ENCODE measurements around the gene SLC30A7.

The SLC30A7 gene

DNA sequence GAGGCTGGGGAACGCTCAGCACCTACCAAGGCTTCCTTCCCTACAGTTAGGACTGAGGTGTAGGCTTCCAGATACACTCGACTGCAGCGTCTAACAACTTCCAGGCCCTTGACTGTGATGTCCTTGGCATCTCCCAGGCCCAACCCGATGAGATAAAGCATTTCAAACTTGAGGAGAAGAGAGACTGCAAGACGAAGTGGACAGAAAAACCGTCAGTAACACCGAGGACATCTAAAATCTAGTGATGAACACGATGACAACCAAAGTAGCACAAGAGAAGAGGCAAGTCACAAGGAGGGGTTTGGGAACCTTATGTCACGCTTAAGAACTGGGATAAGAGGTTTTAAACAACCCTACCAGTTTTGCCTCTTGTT is 129.4 kb downstream of the SLC30A7 start:
- Histone ChIP-seq H2AFZ (ENCODE audit: low read length, unreplicated experiment) (peak overlapping the region; percentile 44), H3K4me3 (ENCODE audit: low read depth, low read length) (peak overlapping the region; percentile 87), H3K27me3 (ENCODE audit: insufficient read depth, low read length) (no peaks in the 10 kb centered on the region), H3K4me1 (ENCODE audit: control insufficient read depth, insufficient read depth, low read length, unreplicated experiment) (peaks cover 22% of the 10 kb centered on the region), H3K79me2 (ENCODE audit: control insufficient read depth, insufficient read depth, low read length, unreplicated experiment) (peaks cover 48% of the 10 kb centered on the region), H3K27ac (ENCODE audit: low read depth, low read length) (no peak overlapping the region), H3K36me3 (ENCODE audit: insufficient read depth, low read length) (peaks cover 9% of the 10 kb centered on the region; the same call in 1 of the 2 replicates)

DNA sequence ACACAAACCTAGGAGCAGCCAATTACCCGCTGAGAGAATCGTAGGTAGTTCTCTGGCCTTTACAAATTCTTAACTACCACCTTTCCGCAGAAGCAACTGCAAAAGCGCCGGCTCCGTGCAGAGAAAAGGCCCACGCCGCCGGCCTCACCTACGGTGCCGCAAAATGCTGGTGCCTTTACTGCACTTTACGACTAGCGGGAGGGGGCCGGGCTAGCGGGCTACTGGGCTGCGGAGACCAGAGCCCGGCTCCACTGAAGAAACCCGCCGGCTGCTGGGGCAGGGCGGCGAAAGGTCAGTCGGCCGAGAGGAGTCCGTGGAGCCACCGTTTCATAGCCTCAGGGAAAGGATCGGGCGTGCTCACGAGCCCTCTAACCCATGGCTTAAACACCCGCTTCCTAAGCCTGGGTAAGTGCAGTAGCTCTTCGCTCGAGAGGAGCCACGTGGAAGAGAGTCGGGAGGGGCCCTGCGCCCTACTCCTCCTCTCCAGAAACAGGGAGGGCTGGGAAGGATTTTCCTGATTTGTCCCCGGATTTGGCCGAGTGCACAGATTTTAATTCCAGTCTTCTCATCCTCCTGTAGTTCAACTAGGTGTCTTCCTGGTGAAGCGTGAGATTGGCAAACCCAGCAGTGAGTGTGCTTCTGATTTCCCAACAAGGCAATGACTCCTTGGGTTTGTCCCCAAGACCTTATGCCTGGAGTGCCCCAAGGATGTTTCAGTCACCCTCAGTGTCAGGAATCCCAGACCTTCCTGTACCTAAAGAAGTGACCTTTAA is 130.0 kb downstream of the SLC30A7 start, which contains the start of gene DPH5:
TSS of gene DPH5 (minus strand) at position 128 of the 773 bp plus-strand sequence. CDS start 341 bp downstream, outside the sequence.
- Histone ChIP-seq H2AFZ (ENCODE audit: low read length, unreplicated experiment) (peak within 1 kb of the TSS; percentile 76), H3K4me3 (ENCODE audit: low read depth, low read length) (peak within 1 kb of the TSS; percentile 87), H3K27ac (ENCODE audit: low read depth, low read length) (peak within 1 kb of the TSS; percentile 56), H3K36me3 (ENCODE audit: insufficient read depth, low read length) (peaks cover 3% of the 10 kb centered on the region; the same call in 1 of the 2 replicates), H3K4me1 (ENCODE audit: control insufficient read depth, insufficient read depth, low read length, unreplicated experiment) (peaks cover 22% of the 10 kb centered on the region), H3K79me2 (ENCODE audit: control insufficient read depth, insufficient read depth, low read length, unreplicated experiment) (peaks cover 50% of the 10 kb centered on the region), H3K27me3 (ENCODE audit: insufficient read depth, low read length) (no peaks in the 10 kb centered on the region)

DNA sequence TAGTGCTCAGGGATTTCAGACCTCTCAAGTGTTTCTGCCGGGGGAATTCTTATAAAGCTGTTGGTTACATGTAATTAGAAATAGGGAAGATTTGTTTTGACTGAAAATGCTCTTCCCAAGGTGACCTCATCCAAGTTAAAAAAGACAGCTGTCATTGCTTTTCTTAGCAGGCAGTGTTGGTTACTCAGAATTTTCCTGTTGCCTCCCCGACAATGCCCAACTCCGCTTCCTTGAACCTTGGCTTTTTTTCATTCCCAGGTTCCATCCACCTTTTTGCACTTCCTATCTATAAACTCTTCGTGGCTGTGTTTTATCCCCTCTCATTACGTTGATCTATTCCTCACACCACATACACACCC is 130.5 kb downstream of the SLC30A7 start:
- H3K79me2 ChIP-seq (ENCODE audit: control insufficient read depth, insufficient read depth, low read length, unreplicated experiment) = peaks cover 54% of the 10 kb centered on the region
- H3K4me1 ChIP-seq (ENCODE audit: control insufficient read depth, insufficient read depth, low read length, unreplicated experiment) = peaks cover 22% of the 10 kb centered on the region
- peak overlapping the region; percentile 56 for H3K27ac ChIP-seq (ENCODE audit: low read depth, low read length)
- peak overlapping the region; percentile 76 for H2AFZ ChIP-seq (ENCODE audit: low read length, unreplicated experiment)
- no peaks in the 10 kb centered on the region; the same call in 1 of the 2 replicates for H3K36me3 ChIP-seq (ENCODE audit: insufficient read depth, low read length)
- H3K27me3 ChIP-seq (ENCODE audit: insufficient read depth, low read length) = no peaks in the 10 kb centered on the region
- peak overlapping the region; percentile 87 for H3K4me3 ChIP-seq (ENCODE audit: low read depth, low read length)

DNA sequence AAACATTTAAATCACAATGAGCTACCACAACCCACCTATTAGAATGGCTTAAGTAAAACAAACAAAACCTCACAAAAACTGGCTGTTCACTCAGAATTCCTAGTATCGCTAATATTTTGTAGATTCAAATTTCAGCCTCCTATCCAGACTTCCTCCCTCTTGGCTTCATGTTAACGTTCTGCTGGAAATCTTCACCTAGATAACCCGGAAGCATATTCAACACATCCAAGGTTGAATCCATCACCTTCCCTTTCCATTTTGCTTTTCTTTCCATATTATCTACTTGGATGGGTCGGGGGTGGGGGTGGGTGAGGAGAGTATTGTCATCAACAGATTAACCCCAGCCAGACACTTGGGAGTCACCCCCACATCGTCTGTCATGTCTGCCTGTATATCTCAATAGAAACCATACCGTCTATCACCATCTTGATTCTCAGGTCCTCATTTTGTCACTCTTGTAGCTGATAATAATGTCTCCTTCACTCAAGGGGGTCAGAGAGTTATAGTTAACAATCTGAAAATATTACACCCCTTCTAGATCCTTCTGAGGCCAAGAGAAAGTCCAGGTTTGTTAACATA is 131.4 kb downstream of the SLC30A7 start:
- no peak overlapping the region for H3K27ac ChIP-seq (ENCODE audit: low read depth, low read length)
- H3K36me3 ChIP-seq (ENCODE audit: insufficient read depth, low read length) = no peaks in the 10 kb centered on the region; the same call in 1 of the 2 replicates
- no peak overlapping the region for H2AFZ ChIP-seq (ENCODE audit: low read length, unreplicated experiment)
- peak overlapping the region; percentile 87 for H3K4me3 ChIP-seq (ENCODE audit: low read depth, low read length)
- peaks cover 18% of the 10 kb centered on the region for H3K4me1 ChIP-seq (ENCODE audit: control insufficient read depth, insufficient read depth, low read length, unreplicated experiment)
- no peaks in the 10 kb centered on the region for H3K27me3 ChIP-seq (ENCODE audit: insufficient read depth, low read length)
- peaks cover 54% of the 10 kb centered on the region for H3K79me2 ChIP-seq (ENCODE audit: control insufficient read depth, insufficient read depth, low read length, unreplicated experiment)

DNA sequence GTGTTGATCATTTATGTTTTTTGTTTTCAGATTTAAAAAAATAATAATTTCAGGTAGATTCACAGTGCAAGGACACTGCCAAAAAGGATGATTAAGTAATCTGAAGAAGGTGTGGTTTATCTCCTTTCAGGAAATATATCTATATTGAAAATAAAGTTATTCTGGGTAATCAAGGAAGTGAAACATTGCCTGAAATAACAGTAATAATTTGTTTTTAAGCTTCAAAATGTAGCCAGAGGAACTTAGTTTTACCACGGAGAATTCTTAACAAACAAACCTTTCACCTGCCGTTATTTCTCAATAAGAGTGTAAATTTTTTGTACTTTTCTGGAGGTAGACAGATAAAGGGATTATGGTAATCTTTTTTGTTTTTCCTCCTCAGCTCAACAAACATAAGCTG is 132.6 kb downstream of the SLC30A7 start:
- peaks cover 62% of the 10 kb centered on the region for H3K79me2 ChIP-seq (ENCODE audit: control insufficient read depth, insufficient read depth, low read length, unreplicated experiment)
- H3K27me3 ChIP-seq (ENCODE audit: insufficient read depth, low read length) = no peaks in the 10 kb centered on the region

DNA sequence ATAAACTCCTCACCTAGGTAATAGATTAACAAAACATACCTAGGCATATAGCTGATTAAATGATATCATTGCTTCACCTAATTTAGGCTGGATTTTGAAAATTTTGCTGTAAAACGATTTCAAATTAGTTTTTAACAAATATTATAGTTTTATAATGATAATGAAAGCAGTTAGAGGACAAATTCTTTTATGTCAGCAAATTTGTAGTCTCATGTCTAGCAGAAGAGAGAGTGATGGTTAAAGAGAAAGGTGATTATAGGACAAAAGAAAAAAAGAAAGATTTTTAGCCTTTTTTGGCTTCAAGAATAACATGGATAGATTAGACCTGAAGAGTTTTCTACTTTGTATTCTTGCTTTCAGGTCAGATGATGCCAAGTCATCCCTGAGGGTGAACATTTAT is 133.3 kb downstream of the SLC30A7 start:
- Histone ChIP-seq H3K4me3 (ENCODE audit: low read depth, low read length) (no peak overlapping the region), H3K36me3 (ENCODE audit: insufficient read depth, low read length) (peaks cover 4% of the 10 kb centered on the region; the same call in 1 of the 2 replicates), H3K79me2 (ENCODE audit: control insufficient read depth, insufficient read depth, low read length, unreplicated experiment) (peaks cover 65% of the 10 kb centered on the region), H3K27ac (ENCODE audit: low read depth, low read length) (no peak overlapping the region), H3K4me1 (ENCODE audit: control insufficient read depth, insufficient read depth, low read length, unreplicated experiment) (peaks cover 18% of the 10 kb centered on the region), H2AFZ (ENCODE audit: low read length, unreplicated experiment) (no peak overlapping the region), H3K27me3 (ENCODE audit: insufficient read depth, low read length) (no peaks in the 10 kb centered on the region)

More for the DNA sequence above, 132.6 kb downstream of the SLC30A7 start:
- Histone ChIP-seq H3K4me3 (ENCODE audit: low read depth, low read length) (no peak overlapping the region), H2AFZ (ENCODE audit: low read length, unreplicated experiment) (no peak overlapping the region), H3K27ac (ENCODE audit: low read depth, low read length) (no peak overlapping the region), H3K36me3 (ENCODE audit: insufficient read depth, low read length) (peaks cover 4% of the 10 kb centered on the region; the same call in 1 of the 2 replicates), H3K4me1 (ENCODE audit: control insufficient read depth, insufficient read depth, low read length, unreplicated experiment) (peaks cover 18% of the 10 kb centered on the region)

DNA sequence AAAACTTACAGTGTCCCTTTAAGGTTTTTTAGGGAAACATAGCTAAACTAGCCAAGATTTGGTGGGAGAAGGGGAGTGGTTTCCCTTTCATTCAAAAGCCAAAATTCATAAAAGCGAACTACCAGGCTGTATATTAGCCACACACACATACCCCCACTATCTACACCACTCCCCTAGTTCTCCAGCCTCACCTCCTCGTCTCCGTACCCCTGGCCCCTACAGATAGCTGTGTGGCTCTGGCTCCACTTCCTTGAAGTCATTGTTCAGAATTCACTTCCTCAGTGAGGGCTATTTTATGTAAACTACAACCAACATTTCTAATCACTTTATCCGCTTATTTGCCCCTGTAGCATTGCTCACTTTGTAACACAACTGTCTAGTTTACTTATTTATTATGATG is 135.0 kb downstream of the SLC30A7 start:
- Histone ChIP-seq H3K4me1 (ENCODE audit: control insufficient read depth, insufficient read depth, low read length, unreplicated experiment) (peaks cover 18% of the 10 kb centered on the region), H3K36me3 (ENCODE audit: insufficient read depth, low read length) (peaks cover 4% of the 10 kb centered on the region; the same call in 1 of the 2 replicates), H3K4me3 (ENCODE audit: low read depth, low read length) (no peak overlapping the region), H3K27ac (ENCODE audit: low read depth, low read length) (no peak overlapping the region), H2AFZ (ENCODE audit: low read length, unreplicated experiment) (no peak overlapping the region), H3K27me3 (ENCODE audit: insufficient read depth, low read length) (no peaks in the 10 kb centered on the region), H3K79me2 (ENCODE audit: control insufficient read depth, insufficient read depth, low read length, unreplicated experiment) (peaks cover 56% of the 10 kb centered on the region)
